Middle frontal gyrus (tissue), 1 donor: ENCODE data around the gene POU3F1.
"Not testable (repeated sequence)": the region's sequence is repeated elsewhere in the genome, so short reads cannot be mapped to it uniquely, and the experiment has no call there.

Source experiments
- DNase-seq: peaks from one replicate; pipeline ENCODE4 v3.0.0-alpha.2; 2015; ENCODE audit warnings: low spot score; ENCODE audit errors: extremely low spot score

The POU3F1 gene

GRCh38 chr1:38047603-38048141 is 1.1 kb upstream of the POU3F1 start:
- no peak for DNase-seq

- peak; percentile 80 for DNase-seq
These were observed 450 bp upstream of the POU3F1 start for GRCh38 chr1:38046884-38047602.

- no peak for DNase-seq
These were observed 926 bp downstream of the POU3F1 start for GRCh38 chr1:38045401-38046332.

GRCh38 chr1:38044221-38045215 is 2.1 kb downstream of the POU3F1 start:
- DNase-seq: no peak

- no peak for DNase-seq
These were observed 3.4 kb downstream of the POU3F1 start for GRCh38 chr1:38043036-38043747.

GRCh38 chr1:38041936-38042834 is 4.4 kb downstream of the POU3F1 start:
- DNase-seq: no peak

- no peak for DNase-seq
These were observed 7.1 kb downstream of the POU3F1 start for GRCh38 chr1:38039331-38040088.

- no peak for DNase-seq
These were observed 7.7 kb downstream of the POU3F1 start for GRCh38 chr1:38038861-38039260.

GRCh38 chr1:38037221-38037939 is 9.2 kb downstream of the POU3F1 start:
- DNase-seq: no peak

- no peak for DNase-seq
These were observed 11.7 kb downstream of the POU3F1 start for GRCh38 chr1:38034871-38035270.

- not testable (repeated sequence) for DNase-seq
These were observed 13.6 kb downstream of the POU3F1 start for GRCh38 chr1:38032992-38033391.

- DNase-seq: no peak
These were observed 15.1 kb downstream of the POU3F1 start for GRCh38 chr1:38031513-38031866.

GRCh38 chr1:38030596-38031512 is 15.7 kb downstream of the POU3F1 start:
- no peak for DNase-seq

GRCh38 chr1:38029685-38030511 is 16.7 kb downstream of the POU3F1 start:
- no peak for DNase-seq

- DNase-seq: no peak
These were observed 17.4 kb downstream of the POU3F1 start for GRCh38 chr1:38029081-38029681.

- DNase-seq: no peak
These were observed 17.9 kb downstream of the POU3F1 start for GRCh38 chr1:38028671-38029070.
